ENCODE data around the gene SPATA9. TPM values are rescaled to one million over a fixed set of nuclear protein-coding genes. Genes with fewer than 3 reads are reported as not detected.

The SPATA9 gene
- total and polyA plus RNA-seq, 9 of the 15 experiments (the other 6 are each of a cell fraction or from before 2014, with no cell fraction given) = 0.16 to 5.5 (median 0.39) TPM; not detected in 3

DNA sequence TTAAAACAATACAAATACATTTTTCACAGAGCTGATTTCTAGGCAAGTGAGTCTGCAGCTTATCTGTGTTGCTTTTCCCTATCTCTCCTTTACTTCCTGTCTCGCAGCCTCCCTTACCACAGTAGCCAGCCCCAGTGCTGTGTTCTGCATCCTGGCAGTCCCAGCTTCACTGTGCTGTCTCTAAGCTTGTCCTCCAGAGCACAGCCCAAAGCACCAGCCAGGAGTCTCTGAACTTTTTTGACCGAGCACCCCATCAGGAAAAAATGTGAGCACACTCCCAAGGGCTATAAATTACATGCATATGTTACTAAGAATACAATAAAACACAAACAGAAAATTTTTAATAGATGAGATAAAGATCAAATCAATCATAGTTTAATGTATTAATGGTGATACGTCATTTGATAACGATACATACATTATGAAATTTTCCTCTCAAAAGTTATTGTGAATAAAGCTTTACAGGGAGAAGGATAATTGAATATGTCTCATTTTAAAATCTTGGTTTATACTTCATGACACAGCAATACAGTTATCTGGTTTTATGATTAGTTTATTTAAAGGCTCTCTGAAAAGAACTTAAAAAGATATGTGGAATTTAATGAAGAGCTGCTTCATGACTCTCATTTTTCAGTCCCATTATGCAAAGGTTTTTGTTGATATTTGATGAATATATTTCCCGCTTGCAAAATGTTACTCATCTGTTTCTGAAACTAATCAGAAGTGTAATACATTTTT lies 41.0 kb upstream of the SPATA9 start (continued):
- TF ChIP-seq, protein P1, sequence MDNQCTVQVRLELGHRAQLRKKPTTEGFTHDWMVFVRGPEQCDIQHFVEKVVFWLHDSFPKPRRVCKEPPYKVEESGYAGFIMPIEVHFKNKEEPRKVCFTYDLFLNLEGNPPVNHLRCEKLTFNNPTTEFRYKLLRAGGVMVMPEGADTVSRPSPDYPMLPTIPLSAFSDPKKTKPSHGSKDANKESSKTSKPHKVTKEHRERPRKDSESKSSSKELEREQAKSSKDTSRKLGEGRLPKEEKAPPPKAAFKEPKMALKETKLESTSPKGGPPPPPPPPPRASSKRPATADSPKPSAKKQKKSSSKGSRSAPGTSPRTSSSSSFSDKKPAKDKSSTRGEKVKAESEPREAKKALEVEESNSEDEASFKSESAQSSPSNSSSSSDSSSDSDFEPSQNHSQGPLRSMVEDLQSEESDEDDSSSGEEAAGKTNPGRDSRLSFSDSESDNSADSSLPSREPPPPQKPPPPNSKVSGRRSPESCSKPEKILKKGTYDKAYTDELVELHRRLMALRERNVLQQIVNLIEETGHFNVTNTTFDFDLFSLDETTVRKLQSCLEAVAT (IDR thresholded peaks at IDR 0.05) = peak; percentile 45 to 48; a peak in 1 of 4 replicates
- peak; percentile 86 for TF ChIP-seq BRD9 (IDR thresholded peaks at IDR 0.05; ENCODE audit: low read depth, partially characterized antibody)
- TF ChIP-seq, protein P2, sequence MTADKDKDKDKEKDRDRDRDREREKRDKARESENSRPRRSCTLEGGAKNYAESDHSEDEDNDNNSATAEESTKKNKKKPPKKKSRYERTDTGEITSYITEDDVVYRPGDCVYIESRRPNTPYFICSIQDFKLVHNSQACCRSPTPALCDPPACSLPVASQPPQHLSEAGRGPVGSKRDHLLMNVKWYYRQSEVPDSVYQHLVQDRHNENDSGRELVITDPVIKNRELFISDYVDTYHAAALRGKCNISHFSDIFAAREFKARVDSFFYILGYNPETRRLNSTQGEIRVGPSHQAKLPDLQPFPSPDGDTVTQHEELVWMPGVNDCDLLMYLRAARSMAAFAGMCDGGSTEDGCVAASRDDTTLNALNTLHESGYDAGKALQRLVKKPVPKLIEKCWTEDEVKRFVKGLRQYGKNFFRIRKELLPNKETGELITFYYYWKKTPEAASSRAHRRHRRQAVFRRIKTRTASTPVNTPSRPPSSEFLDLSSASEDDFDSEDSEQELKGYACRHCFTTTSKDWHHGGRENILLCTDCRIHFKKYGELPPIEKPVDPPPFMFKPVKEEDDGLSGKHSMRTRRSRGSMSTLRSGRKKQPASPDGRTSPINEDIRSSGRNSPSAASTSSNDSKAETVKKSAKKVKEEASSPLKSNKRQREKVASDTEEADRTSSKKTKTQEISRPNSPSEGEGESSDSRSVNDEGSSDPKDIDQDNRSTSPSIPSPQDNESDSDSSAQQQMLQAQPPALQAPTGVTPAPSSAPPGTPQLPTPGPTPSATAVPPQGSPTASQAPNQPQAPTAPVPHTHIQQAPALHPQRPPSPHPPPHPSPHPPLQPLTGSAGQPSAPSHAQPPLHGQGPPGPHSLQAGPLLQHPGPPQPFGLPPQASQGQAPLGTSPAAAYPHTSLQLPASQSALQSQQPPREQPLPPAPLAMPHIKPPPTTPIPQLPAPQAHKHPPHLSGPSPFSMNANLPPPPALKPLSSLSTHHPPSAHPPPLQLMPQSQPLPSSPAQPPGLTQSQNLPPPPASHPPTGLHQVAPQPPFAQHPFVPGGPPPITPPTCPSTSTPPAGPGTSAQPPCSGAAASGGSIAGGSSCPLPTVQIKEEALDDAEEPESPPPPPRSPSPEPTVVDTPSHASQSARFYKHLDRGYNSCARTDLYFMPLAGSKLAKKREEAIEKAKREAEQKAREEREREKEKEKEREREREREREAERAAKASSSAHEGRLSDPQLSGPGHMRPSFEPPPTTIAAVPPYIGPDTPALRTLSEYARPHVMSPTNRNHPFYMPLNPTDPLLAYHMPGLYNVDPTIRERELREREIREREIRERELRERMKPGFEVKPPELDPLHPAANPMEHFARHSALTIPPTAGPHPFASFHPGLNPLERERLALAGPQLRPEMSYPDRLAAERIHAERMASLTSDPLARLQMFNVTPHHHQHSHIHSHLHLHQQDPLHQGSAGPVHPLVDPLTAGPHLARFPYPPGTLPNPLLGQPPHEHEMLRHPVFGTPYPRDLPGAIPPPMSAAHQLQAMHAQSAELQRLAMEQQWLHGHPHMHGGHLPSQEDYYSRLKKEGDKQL (CRISPR knock-in tag; IDR thresholded peaks at IDR 0.05; ENCODE audit: borderline replicate concordance) = no peak
- no peak for TF ChIP-seq IFI16 (CRISPR knock-in tag; IDR thresholded peaks at IDR 0.05)
- TF ChIP-seq HNRNPUL1 (IDR thresholded peaks at IDR 0.05; ENCODE audit: low read length) = no peak
- peak in 1 of 2 experiments; percentile 31; a peak in 1 of 4 replicates for TF ChIP-seq FOXK2 (conservative IDR thresholded peaks at IDR 0.05 in 1 of 2, IDR thresholded peaks at IDR 0.05 in 1 of 2; ENCODE audit: low read depth in 2 of 2)
- no peak for TF ChIP-seq ZNF589 (CRISPR knock-in tag; IDR thresholded peaks at IDR 0.05; ENCODE audit: low read depth)
- TF ChIP-seq MED1 (CRISPR knock-in tag; IDR thresholded peaks at IDR 0.05; ENCODE audit: borderline replicate concordance) = no peak
- no peak for TF ChIP-seq EGR1 (conservative IDR thresholded peaks at IDR 0.05)
- TF ChIP-seq ETS2 (tag; IDR thresholded peaks at IDR 0.05; ENCODE audit: borderline replicate concordance, poor library complexity, severe bottlenecking) = no peak
- TF ChIP-seq HDAC1 (IDR thresholded peaks at IDR 0.05) = peak; percentile 48 to 57; a peak in 2 of 4 replicates
- 0 out of 2 replicates have a peak, but pooled peaks have one; percentile 47 for TF ChIP-seq OTX1 (CRISPR knock-in tag; IDR thresholded peaks at IDR 0.05)
- TF ChIP-seq U2AF1 (optimal IDR thresholded peaks at IDR 0.05; ENCODE audit: low read depth, low read length) = no peak
